HepG2 (cell line): ENCODE results near the gene TAS1R3. TPM values are rescaled to one million over a fixed set of nuclear protein-coding genes. Genes with fewer than 3 reads are reported as not detected.
A peak's percentile ranks its signal among the peaks of the same experiment; 100 is the strongest.

Experiments
- ETV6 ChIP-seq: sonication (generic); formaldehyde crosslinking; conservative IDR thresholded peaks from 2 replicates; pipeline ENCODE4 v1.4.0; 2020; ENCODE audit warnings: missing genetic modification reagents
- HOXA5 ChIP-seq: sonication (generic); formaldehyde crosslinking; IDR thresholded peaks from 2 replicates; pipeline ENCODE4 v1.4.0; 2020; ENCODE audit warnings: missing genetic modification reagents
- KDM4B ChIP-seq: sonication (generic); formaldehyde crosslinking; IDR thresholded peaks from 2 replicates; pipeline ENCODE4 v1.4.0; 2020; ENCODE audit warnings: missing genetic modification reagents
- KDM6A ChIP-seq: IDR thresholded peaks from 2 replicates; pipeline ENCODE4 v1.6.1; 2016; ENCODE audit warnings: low read depth
- MAZ ChIP-seq, 2 experiments: sonication (generic) in 1 of 2; formaldehyde crosslinking in 1 of 2; IDR thresholded peaks; 2 replicates each; pipeline versions ENCODE4 v1.5.0 to v1.6.1; 2012 to 2020; ENCODE audit warnings: low read depth in 2 of 2, mild to moderate bottlenecking in 2 of 2, borderline replicate concordance in 1 of 2, improper control_type of control experiment in 1 of 2, low read length in 1 of 2, missing genetic modification reagents in 1 of 2, moderate library complexity in 1 of 2
- PAWR ChIP-seq: sonication (generic); formaldehyde crosslinking; IDR thresholded peaks from 2 replicates; pipeline ENCODE4 v1.4.0; 2020; ENCODE audit warnings: missing genetic modification reagents, mild to moderate bottlenecking, borderline replicate concordance
- PRDM10 ChIP-seq: sonication (generic); formaldehyde crosslinking; IDR thresholded peaks from 2 replicates; pipeline ENCODE4 v1.4.0; 2020; ENCODE audit warnings: low read depth, missing genetic modification reagents
- RARA ChIP-seq: IDR thresholded peaks from 2 replicates; pipeline ENCODE4 v1.6.1; 2016; ENCODE audit warnings: missing genetic modification reagents, missing compliant biosample characterization
- SRSF9 ChIP-seq: fragments of 200-400 bp; formaldehyde crosslinking; IDR thresholded peaks from 2 replicates; pipeline ENCODE4 v1.6.1; 2018; ENCODE audit warnings: borderline replicate concordance, mild to moderate bottlenecking, low read depth, low read length; ENCODE audit not compliant: insufficient read depth, poor library complexity, severe bottlenecking
- SRY ChIP-seq: sonication (generic); formaldehyde crosslinking; IDR thresholded peaks from 2 replicates; pipeline ENCODE4 v1.8.0; 2022; ENCODE audit warnings: mild to moderate bottlenecking, missing genetic modification reagents
- ZBTB39 ChIP-seq: sonication (generic); formaldehyde crosslinking; IDR thresholded peaks from 2 replicates; pipeline ENCODE4 v1.5.0; 2020; ENCODE audit warnings: missing genetic modification reagents
- ZNF263 ChIP-seq: sonication (generic); formaldehyde crosslinking; IDR thresholded peaks from 2 replicates; pipeline ENCODE4 v1.4.0; 2020; ENCODE audit warnings: missing genetic modification reagents
- ZNF558 ChIP-seq: sonication (generic); formaldehyde crosslinking; IDR thresholded peaks from 2 replicates; pipeline ENCODE4 v1.9.0; 2022; ENCODE audit warnings: mild to moderate bottlenecking, missing genetic modification reagents, borderline replicate concordance
- ZNF607 ChIP-seq: sonication (generic); formaldehyde crosslinking; IDR thresholded peaks from 2 replicates; pipeline ENCODE4 v1.5.1; 2020; ENCODE audit warnings: missing genetic modification reagents, mild to moderate bottlenecking, borderline replicate concordance
- polyA plus RNA-seq, 8 experiments: library from polyadenylated mRNA; depleted of rRNA in 3 of 8; stranded (reverse) in 7 of 8; unstranded in 1 of 8; fragments of >200 nt; fragmentation: Illumina TruSeq in 4 of 8; extraction: Trizol in 4 of 8; gene quantifications; 2 replicates each; pipeline versions ENCODE4 v1.2.1 to v1.2.3, GENCODE V29; 2011 to 2016; ENCODE audit warnings: low read depth in 4 of 8, missing spikeins in 1 of 8, mixed read lengths in 1 of 8; ENCODE audit not compliant: insufficient read depth in 1 of 8
- total RNA-seq, 5 experiments: library from RNA; depleted of rRNA; stranded (reverse); fragments of >200 nt; fragmentation: Illumina TruSeq; extraction: Trizol; gene quantifications; 2 replicates each; pipeline ENCODE4 v1.2.3, GENCODE V29; 2016; ENCODE audit warnings: low read depth in 1 of 5
- TF ChIP-seq, protein P1 (sequence below): sonication (generic); formaldehyde crosslinking; conservative IDR thresholded peaks from 2 replicates; pipeline ENCODE4 v1.4.0; 2020; ENCODE audit warnings: missing genetic modification reagents
- TF ChIP-seq, protein P2 (sequence below): sonication (generic); formaldehyde crosslinking; IDR thresholded peaks from 2 replicates; pipeline ENCODE4 v1.9.0; 2021; ENCODE audit warnings: missing genetic modification reagents, mild to moderate bottlenecking, borderline replicate concordance

The TAS1R3 gene
- total and polyA plus RNA-seq, 2 of the 13 experiments (the other 11 are each of a cell fraction or from before 2014, with no cell fraction given): 0.13 to 0.15 TPM

DNA sequence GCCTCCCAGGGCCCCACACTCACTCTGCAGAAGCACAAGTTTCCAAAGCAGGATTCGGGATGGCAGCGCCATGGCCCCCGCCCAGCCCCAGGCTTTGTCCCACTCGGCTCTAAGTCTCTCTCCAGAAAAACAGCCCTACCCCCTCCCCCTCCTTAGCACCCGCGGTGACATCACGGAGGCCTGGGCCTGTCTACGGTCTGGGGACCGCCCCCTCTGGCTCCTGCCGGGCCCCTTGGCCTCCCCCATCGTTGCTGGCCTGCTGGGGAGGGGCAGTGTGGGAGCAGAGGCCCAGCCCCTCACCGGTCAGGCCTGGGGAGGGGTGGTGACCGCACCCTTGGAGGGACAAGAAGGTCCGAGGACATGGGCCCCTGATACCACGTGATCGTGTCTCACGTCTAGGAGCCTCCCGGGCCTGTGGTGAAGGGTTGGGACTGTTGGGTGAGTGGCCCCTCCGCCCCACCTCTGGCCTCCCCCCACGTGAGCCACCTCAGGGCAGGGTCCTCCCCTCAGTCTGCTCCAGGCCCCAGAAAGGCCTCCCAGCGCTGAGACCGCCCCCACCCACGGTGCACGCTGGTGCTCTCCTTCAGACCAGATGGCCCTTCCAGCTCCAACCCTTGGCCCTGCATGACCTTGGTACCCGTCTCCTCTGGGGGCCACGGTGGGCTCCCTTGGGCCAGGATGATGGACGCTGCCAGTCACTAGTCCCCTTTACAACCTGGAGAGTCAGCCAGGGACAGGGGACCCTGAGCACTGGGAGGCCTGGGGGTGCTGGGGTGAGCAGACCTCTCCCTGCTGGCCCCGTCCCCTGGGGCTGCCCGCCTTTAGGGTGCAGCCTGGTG lies 27.6 kb downstream of the TAS1R3 start, which contains the start of gene MXRA8 (continued):
- TF ChIP-seq PRDM10 (CRISPR knock-in tag) (peak; percentile 64; the same call in 1 of the 2 replicates), ETV6 (CRISPR knock-in tag) (no peak), KDM6A (peak; percentile 53; the same call in 1 of the 2 replicates), MAZ (IDR thresholded peaks at IDR 0.05; ENCODE audit: borderline replicate concordance, low read depth, low read length) (peak; percentile 83; the same call in 1 of the 2 replicates), MAZ (CRISPR knock-in tag; IDR thresholded peaks at IDR 0.05; ENCODE audit: low read depth) (peak; percentile 65), ZBTB39 (CRISPR knock-in tag) (0 out of 2 replicates have a peak, but pooled peaks have one; percentile 23), KDM4B (CRISPR knock-in tag) (peak; percentile 29; the same call in 1 of the 2 replicates), SRY (CRISPR knock-in tag) (0 out of 2 replicates have a peak, but pooled peaks have one; percentile 14), RARA (CRISPR knock-in tag) (peak; percentile 51; the same call in 1 of the 2 replicates), SRSF9 (no peak), ZNF558 (CRISPR knock-in tag) (0 out of 2 replicates have a peak, but pooled peaks have one; percentile 9), ZNF607 (CRISPR knock-in tag) (no peak), ZNF263 (CRISPR knock-in tag) (0 out of 2 replicates have a peak, but pooled peaks have one; percentile 20), HOXA5 (no peak), PAWR (CRISPR knock-in tag) (no peak)
- TF ChIP-seq, protein P1, sequence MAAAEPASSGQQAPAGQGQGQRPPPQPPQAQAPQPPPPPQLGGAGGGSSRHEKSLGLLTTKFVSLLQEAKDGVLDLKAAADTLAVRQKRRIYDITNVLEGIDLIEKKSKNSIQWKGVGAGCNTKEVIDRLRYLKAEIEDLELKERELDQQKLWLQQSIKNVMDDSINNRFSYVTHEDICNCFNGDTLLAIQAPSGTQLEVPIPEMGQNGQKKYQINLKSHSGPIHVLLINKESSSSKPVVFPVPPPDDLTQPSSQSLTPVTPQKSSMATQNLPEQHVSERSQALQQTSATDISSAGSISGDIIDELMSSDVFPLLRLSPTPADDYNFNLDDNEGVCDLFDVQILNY (CRISPR knock-in tag): no peak
- TF ChIP-seq, protein P2, sequence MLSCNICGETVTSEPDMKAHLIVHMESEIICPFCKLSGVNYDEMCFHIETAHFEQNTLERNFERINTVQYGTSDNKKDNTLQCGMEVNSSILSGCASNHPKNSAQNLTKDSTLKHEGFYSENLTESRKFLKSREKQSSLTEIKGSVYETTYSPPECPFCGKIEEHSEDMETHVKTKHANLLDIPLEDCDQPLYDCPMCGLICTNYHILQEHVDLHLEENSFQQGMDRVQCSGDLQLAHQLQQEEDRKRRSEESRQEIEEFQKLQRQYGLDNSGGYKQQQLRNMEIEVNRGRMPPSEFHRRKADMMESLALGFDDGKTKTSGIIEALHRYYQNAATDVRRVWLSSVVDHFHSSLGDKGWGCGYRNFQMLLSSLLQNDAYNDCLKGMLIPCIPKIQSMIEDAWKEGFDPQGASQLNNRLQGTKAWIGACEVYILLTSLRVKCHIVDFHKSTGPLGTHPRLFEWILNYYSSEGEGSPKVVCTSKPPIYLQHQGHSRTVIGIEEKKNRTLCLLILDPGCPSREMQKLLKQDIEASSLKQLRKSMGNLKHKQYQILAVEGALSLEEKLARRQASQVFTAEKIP (CRISPR knock-in tag): no peak
